ENCODE measurements around the gene HCST.

GRCh38 chr19:35903550-35904179 is 1.3 kb downstream of the HCST start:
- no peak for TF ChIP-seq YY1 (IDR thresholded peaks at IDR 0.05)
- no peak for TF ChIP-seq TAF1 (conservative IDR thresholded peaks at IDR 0.05)
